Peyer's patch (tissue), 4 donors: ENCODE data around the gene C2orf68.

ENCODE experiments used
- POLR2A ChIP-seq, 2 donors: fragments of 450-650 bp; IDR thresholded peaks; one replicate each; pipeline ENCODE4 v1.5.1; 2017; ENCODE audit warnings: antibody characterized with exemption in 2 of 2, mild to moderate bottlenecking in 2 of 2, moderate library complexity in 2 of 2
- TF ChIP-seq, protein P1 (sequence below), 6 experiments: fragments of 450-650 bp in 4 of 6; fragments of 200-600 bp in 2 of 6; sonication (generic) in 1 of 6; IDR thresholded peaks; one replicate each; pipeline ENCODE4 v1.5.1; 2017 to 2019; ENCODE audit warnings: antibody characterized with exemption in 6 of 6, mild to moderate bottlenecking in 3 of 6, moderate library complexity in 1 of 6

DNA sequence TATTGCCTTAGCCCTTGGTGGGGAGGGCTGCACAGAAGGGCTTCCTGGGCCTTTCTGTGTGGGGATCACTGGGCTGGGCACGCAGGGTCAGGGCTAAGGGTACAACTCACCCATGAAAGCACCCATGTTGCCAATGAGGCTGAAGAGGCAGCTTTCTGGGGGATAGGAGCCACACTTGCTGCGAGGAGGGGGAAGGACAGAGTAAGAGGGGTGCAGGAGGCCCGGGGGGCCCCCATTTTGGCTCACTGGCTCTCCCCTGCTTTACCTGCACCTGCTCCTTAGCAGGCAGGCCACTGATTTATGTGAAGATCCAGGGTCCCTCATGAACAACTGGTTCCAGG, 11.7 kb downstream of the C2orf68 start:
- TF ChIP-seq, protein P1, sequence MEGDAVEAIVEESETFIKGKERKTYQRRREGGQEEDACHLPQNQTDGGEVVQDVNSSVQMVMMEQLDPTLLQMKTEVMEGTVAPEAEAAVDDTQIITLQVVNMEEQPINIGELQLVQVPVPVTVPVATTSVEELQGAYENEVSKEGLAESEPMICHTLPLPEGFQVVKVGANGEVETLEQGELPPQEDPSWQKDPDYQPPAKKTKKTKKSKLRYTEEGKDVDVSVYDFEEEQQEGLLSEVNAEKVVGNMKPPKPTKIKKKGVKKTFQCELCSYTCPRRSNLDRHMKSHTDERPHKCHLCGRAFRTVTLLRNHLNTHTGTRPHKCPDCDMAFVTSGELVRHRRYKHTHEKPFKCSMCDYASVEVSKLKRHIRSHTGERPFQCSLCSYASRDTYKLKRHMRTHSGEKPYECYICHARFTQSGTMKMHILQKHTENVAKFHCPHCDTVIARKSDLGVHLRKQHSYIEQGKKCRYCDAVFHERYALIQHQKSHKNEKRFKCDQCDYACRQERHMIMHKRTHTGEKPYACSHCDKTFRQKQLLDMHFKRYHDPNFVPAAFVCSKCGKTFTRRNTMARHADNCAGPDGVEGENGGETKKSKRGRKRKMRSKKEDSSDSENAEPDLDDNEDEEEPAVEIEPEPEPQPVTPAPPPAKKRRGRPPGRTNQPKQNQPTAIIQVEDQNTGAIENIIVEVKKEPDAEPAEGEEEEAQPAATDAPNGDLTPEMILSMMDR (IDR thresholded peaks at IDR 0.05), result no peak
- TF ChIP-seq POLR2A (IDR thresholded peaks at IDR 0.05), result no peak
